Colon (tissue), 2 donors: ENCODE results near the gene CCDC121.
"Not testable (repeated sequence)": the region's sequence is repeated elsewhere in the genome, so short reads cannot be mapped to it uniquely, and the experiment has no call there.

Experiments
- FAIRE-seq: peaks from 2 replicates; lab custom pipeline; 2012; peaks lifted over from hg19 to GRCh38; lab: Jason Lieb, UNC
- donor health status: control.
- donor health status: control.

CCDC121 gene

GRCh38 chr2:27636766-27637165 lies 8.0 kb upstream of the CCDC121 start:
- FAIRE-seq: no peak

GRCh38 chr2:27634291-27634690 lies 5.5 kb upstream of the CCDC121 start:
- FAIRE-seq: no peak

DNA sequence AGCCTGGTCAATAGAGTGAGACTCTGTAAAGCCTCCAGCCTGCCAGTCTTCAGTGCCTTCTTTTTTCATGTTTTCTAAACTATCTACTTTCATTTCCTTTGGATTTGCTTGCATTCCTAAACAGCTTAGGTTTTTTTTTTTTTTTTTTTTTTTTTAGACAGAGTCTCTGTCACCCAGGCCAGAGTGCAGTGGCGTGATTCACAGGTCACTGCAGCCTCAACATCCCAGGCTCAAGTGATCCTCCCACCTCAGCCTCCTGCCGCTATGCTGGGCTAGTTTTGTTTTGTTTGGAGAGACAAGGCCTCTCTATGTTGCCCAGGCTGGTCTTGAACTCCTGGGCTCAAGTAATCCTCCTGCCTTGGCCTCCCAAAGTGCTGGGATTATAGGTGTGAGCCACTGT lies 1.4 kb upstream of the CCDC121 start:
- FAIRE-seq: not testable (repeated sequence)

DNA sequence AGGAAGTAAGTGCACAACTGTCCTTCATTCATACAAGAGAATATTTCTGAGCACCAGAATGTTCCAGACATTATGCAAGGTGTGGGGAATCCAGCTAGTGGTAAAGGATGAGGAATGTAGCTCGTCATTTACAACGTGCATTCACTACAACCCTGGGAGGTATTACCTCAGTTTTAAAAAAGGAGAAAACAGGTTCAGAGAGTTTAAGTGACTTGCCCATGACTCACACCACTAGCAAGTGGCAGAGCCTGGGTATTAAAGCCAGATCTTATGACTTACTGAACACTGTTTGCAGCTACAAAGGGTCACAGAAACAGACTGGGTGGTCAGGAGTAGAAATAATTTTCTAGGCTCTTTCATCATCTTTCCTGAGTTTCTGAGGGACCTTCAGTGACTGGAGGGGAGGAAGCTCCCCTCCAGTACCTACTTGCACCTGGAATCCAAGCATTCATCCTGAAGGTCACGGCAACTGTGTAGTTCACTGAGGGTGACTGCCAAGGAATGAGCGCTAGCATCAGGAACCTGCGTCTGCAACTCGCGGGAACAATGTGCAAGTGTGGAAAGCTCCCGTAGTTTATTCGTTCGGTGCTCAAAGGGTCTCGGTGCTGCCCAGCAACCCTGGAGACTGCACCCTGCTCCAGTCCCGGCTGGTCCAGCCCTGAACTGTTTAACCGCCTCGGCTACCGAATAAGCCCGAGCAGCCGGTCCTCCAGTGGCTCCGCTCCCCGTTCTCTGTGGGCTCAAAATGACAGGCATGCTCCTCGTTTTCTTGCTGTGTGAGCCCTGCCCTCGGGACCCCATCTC lies 647 bp downstream of the CCDC121 start:
- no peak for FAIRE-seq

- FAIRE-seq: not testable (repeated sequence)
Measured at GRCh38 chr2:27626921-27627320, 1.9 kb downstream of the CCDC121 start.

- not testable (repeated sequence) for FAIRE-seq
Measured at GRCh38 chr2:27626323-27626722, 2.5 kb downstream of the CCDC121 start.

GRCh38 chr2:27624943-27625342 lies 3.9 kb downstream of the CCDC121 start:
- FAIRE-seq: no peak

GRCh38 chr2:27622921-27623384 lies 5.9 kb downstream of the CCDC121 start:
- no peak for FAIRE-seq

DNA sequence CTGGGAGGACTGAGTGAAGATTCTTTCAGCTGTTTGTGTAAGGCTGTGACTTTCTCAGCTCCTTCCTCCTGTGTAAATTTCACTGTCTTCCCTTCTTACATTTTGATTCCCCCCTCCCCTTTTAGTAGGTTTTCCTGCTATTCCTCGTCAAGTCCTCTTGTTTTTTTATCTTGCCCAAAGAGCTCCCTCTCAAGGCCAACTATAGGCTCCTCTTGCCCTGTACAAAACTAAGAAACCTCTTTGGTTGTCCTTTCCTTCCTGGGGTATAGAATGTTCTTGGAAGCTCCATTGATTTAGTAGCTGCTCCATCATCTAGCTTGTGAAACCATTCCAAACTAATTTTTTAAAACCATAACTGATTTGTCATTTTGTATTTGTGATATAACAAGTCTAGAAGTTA lies 7.3 kb downstream of the CCDC121 start:
- FAIRE-seq: no peak

GRCh38 chr2:27615316-27615715 lies 13.5 kb downstream of the CCDC121 start:
- no peak for FAIRE-seq

DNA sequence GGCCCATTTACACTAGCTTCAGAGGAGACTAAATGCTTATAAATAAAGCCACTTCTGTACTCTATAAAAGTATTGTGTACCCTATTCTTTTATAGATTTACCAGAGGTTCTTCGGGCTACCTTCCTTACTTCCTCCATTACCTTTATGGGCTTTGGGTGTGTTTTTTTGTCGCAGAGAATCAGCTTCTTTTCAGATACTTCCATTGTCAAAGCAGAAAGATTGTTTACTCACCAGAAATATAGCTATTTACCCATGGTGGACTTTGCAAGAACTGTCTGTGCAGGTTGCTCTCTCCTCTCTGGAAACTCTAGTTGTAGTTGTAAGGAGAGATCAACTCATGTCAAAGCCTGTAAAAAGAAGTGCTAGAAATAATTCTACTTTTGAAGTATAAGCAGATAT lies 14.8 kb downstream of the CCDC121 start:
- FAIRE-seq: no peak

GRCh38 chr2:27606611-27607010 lies 22.2 kb downstream of the CCDC121 start:
- FAIRE-seq: no peak

GRCh38 chr2:27596627-27597026 lies 32.2 kb downstream of the CCDC121 start:
- no peak for FAIRE-seq

DNA sequence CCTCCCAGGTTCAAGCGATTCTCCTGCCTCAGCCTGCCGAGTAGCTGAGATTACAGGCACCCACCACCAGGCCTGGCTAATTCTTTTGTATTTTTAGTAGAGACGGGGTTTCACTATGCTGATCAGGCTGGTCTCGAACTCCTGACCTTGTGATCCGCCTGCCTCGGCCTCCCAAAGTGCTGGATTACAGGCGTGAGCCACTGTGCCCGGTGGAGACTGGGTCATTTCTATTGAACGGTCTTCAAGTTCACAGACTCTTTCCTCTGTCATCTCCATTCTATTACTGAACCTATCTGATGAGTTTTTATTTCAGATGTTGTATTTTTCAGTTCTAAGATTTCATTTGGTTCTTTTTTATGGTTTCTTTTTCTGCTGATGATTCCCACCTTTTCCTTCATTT lies 33.4 kb downstream of the CCDC121 start:
- not testable (repeated sequence) for FAIRE-seq

GRCh38 chr2:27594020-27594703 lies 34.6 kb downstream of the CCDC121 start:
- not testable (repeated sequence) for FAIRE-seq

- FAIRE-seq: no peak
Measured at GRCh38 chr2:27593240-27593639, 35.6 kb downstream of the CCDC121 start.

DNA sequence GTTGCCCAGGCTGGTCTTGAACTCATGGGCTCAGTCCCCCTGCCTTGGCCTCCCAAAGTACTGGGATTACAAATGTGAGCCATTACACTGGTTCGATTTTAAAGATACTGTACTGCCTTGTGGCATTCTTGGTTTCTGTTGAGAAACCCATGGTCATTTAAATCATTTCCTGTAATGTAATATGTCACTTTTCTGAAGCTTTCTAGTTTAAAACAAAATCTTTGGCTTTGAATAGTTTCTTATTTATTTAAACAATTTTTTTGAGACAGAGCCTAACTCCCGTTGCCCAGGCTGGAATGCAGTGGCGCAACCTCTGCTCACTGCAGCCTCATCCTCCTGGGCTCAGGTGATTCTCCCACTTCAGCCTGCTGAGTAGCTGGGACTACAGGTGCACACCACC lies 37.1 kb downstream of the CCDC121 start:
- FAIRE-seq: no peak

DNA sequence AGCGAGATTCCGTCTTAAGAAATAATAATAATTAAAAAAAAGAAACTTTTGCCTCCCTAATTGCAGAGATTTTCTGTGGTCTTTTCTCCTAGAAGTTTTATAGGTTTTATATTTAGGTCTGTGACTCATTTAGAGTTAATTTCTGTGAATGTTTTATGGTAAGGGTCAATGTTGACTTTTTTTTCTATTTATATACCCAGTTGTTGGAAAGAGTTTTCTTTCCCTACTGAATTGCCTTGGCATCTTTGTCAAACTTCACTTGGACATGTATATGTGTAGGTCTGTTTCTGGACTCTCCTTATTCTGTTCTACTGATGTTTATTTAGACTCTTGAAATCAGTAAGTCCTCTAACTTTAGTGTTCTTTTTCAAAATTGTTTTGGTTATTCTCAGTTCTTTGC lies 40.5 kb downstream of the CCDC121 start:
- FAIRE-seq: no peak

DNA sequence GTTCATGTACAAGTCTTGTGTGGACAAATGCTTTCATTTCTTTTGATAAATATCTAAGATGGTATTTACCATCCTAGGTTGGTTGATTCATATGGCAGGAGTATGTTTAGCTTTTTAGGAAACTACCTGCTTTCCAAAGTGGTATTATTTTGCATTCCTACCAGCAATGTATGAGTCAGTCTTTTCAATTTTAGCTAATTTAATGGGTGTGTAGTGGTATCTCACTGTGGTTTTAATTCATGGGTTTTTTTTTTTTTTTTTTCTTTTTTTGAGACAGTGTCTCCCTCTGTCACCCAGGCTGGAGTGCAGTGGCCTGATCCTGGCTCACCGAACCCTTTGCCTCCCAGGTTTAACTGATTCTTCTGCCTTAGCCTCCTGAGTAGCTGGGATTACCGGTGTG lies 41.8 kb downstream of the CCDC121 start:
- no peak for FAIRE-seq

GRCh38 chr2:27584597-27584996 lies 44.2 kb downstream of the CCDC121 start:
- FAIRE-seq: no peak

GRCh38 chr2:27583390-27583915 lies 45.4 kb downstream of the CCDC121 start:
- no peak for FAIRE-seq

- no peak for FAIRE-seq
Measured at GRCh38 chr2:27582695-27583389, 46.0 kb downstream of the CCDC121 start, which contains the start of gene ZNF512. Gene ZNF512 (plus strand): TSS chr2:27583042. CDS start chr2:27583113, 71 bp downstream.
